ENCODE measurements around the gene PCDHB7. TPM values are rescaled to one million over a fixed set of nuclear protein-coding genes. Genes with fewer than 3 reads are reported as not detected.
"Not testable (repeated sequence)": the region's sequence is repeated elsewhere in the genome, so short reads cannot be mapped to it uniquely, and the experiment has no call there.

Gene PCDHB7
- polyA plus RNA-seq, 4 donors: 4.0 to 7.9 (median 5.6) TPM

GRCh38 chr5:141215504-141215903 lies 43.1 kb downstream of the PCDHB7 start:
- DNase-seq (ENCODE audit: low read depth in 4 of 4, low spot score in 3 of 4): not testable (repeated sequence)

DNA sequence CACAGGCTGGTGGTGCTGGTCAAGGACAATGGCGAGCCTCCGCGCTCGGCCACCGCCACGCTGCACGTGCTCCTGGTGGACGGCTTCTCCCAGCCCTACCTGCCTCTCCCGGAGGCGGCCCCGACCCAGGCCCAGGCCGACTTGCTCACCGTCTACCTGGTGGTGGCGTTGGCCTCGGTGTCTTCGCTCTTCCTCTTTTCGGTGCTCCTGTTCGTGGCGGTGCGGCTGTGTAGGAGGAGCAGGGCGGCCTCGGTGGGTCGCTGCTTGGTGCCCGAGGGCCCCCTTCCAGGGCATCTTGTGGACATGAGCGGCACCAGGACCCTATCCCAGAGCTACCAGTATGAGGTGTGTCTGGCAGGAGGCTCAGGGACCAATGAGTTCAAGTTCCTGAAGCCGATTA lies 43.6 kb downstream of the PCDHB7 start:
- not testable (repeated sequence) for DNase-seq (ENCODE audit: low read depth in 4 of 4, low spot score in 3 of 4)

GRCh38 chr5:141223112-141223783 lies 50.8 kb downstream of the PCDHB7 start, which contains the start of gene PCDHB14:
PCDHB14 (plus strand) TSS chr5:141223343; CDS start chr5:141223506, 163 bp downstream.
- DNase-seq (ENCODE audit: low read depth in 4 of 4, low spot score in 3 of 4): no peak

- not testable (repeated sequence) for DNase-seq (ENCODE audit: low read depth in 4 of 4, low spot score in 3 of 4)
Measured at GRCh38 chr5:141224844-141225243, 52.4 kb downstream of the PCDHB7 start.

DNA sequence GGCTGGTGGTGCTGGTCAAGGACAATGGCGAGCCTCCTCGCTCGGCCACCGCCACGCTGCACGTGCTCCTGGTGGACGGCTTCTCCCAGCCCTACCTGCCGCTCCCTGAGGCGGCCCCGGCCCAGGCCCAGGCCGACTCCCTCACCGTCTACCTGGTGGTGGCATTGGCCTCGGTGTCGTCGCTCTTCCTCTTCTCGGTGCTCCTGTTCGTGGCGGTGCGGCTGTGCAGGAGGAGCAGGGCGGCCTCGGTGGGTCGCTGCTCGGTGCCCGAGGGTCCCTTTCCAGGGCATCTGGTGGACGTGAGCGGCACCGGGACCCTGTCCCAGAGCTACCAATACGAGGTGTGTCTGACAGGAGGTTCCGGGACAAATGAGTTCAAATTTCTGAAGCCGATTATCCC lies 53.0 kb downstream of the PCDHB7 start:
- not testable (repeated sequence) for DNase-seq (ENCODE audit: low read depth in 4 of 4, low spot score in 3 of 4)

Other genes with a start within 250 kb of the PCDHB7 start
- gene PCDHAC1, start 246.3 kb upstream of the PCDHB7 start, polyA plus RNA-seq (ENCODE audit: insufficient read length in 4 of 4): under 1 TPM; 0.09 to 0.52 (median 0.11) TPM
- gene PCDHAC2, start 206.2 kb upstream of the PCDHB7 start, polyA plus RNA-seq (ENCODE audit: insufficient read length in 4 of 4): 1 to 10 TPM in 2 of 4 donors, under 1 TPM in 2; 0.62 to 1.6 (median 1.0) TPM
- under 1 TPM; 0.04 to 0.15 (median 0.10) TPM for gene PCDHB1, start 121.3 kb upstream of the PCDHB7 start, polyA plus RNA-seq (ENCODE audit: insufficient read length in 4 of 4)
- 1 to 10 TPM; 3.5 to 7.9 (median 6.0) TPM for gene PCDHB2, start 78.0 kb upstream of the PCDHB7 start, polyA plus RNA-seq (ENCODE audit: insufficient read length in 4 of 4)
- gene PCDHB3, start 72.2 kb upstream of the PCDHB7 start, polyA plus RNA-seq (ENCODE audit: insufficient read length in 4 of 4): 1 to 10 TPM; 3.0 to 4.9 (median 3.5) TPM
- gene PCDHB4, start 50.8 kb upstream of the PCDHB7 start, polyA plus RNA-seq (ENCODE audit: insufficient read length in 4 of 4): 1 to 10 TPM; 1.3 to 5.8 (median 2.2) TPM
- 10 to 100 TPM in 1 of 4 donors, 1 to 10 TPM in 3; 5.6 to 10.5 (median 8.0) TPM for gene PCDHB5, start 37.4 kb upstream of the PCDHB7 start, polyA plus RNA-seq (ENCODE audit: insufficient read length in 4 of 4)
- 1 to 10 TPM; 2.5 to 4.5 (median 3.4) TPM for gene PCDHB6, start 22.6 kb upstream of the PCDHB7 start, polyA plus RNA-seq (ENCODE audit: insufficient read length in 4 of 4)
- 1 to 10 TPM; 1.2 to 3.5 (median 2.7) TPM for gene PCDHB8, start 5.1 kb downstream of the PCDHB7 start, polyA plus RNA-seq (ENCODE audit: insufficient read length in 4 of 4)
- 1 to 10 TPM; 4.9 to 8.4 (median 5.7) TPM for gene PCDHB16, start 9.7 kb downstream of the PCDHB7 start, polyA plus RNA-seq (ENCODE audit: insufficient read length in 4 of 4)
- gene PCDHB9, start 14.5 kb downstream of the PCDHB7 start, polyA plus RNA-seq (ENCODE audit: insufficient read length in 4 of 4): 1 to 10 TPM; 3.7 to 5.1 (median 4.5) TPM
- gene PCDHB10, start 19.7 kb downstream of the PCDHB7 start, polyA plus RNA-seq (ENCODE audit: insufficient read length in 4 of 4): 10 to 100 TPM in 2 of 4 donors, 1 to 10 TPM in 2; 5.4 to 11.3 (median 8.3) TPM
- gene PCDHB11, start 27.0 kb downstream of the PCDHB7 start, polyA plus RNA-seq (ENCODE audit: insufficient read length in 4 of 4): 1 to 10 TPM; 4.9 to 7.0 (median 6.5) TPM
- 1 to 10 TPM; 4.9 to 8.6 (median 5.5) TPM for gene PCDHB12, start 36.1 kb downstream of the PCDHB7 start, polyA plus RNA-seq (ENCODE audit: insufficient read length in 4 of 4)
- gene PCDHB13, start 41.3 kb downstream of the PCDHB7 start, polyA plus RNA-seq (ENCODE audit: insufficient read length in 4 of 4): 1 to 10 TPM; 5.5 to 8.1 (median 5.9) TPM
- gene PCDHB14, start 50.7 kb downstream of the PCDHB7 start, polyA plus RNA-seq (ENCODE audit: insufficient read length in 4 of 4): 10 to 100 TPM in 3 of 4 donors, 1 to 10 TPM in 1; 9.9 to 13.5 (median 10.6) TPM
- 10 to 100 TPM; 14.7 to 17.6 (median 16.6) TPM for gene PCDHB15, start 72.8 kb downstream of the PCDHB7 start, polyA plus RNA-seq (ENCODE audit: insufficient read length in 4 of 4)
- gene SLC25A2, start 131.4 kb downstream of the PCDHB7 start, polyA plus RNA-seq (ENCODE audit: insufficient read length in 4 of 4): under 1 TPM in 1 of 4 donors, not detected in 3; 0.17 TPM
- 100 to 1,000 TPM; 142 to 184 (median 157) TPM for gene TAF7, start 148.1 kb downstream of the PCDHB7 start, polyA plus RNA-seq (ENCODE audit: insufficient read length in 4 of 4)
- 1 to 10 TPM in 1 of 4 donors, under 1 TPM in 3; 0.47 to 1.1 (median 0.84) TPM for gene PCDHGA1, start 157.9 kb downstream of the PCDHB7 start, polyA plus RNA-seq (ENCODE audit: insufficient read length in 4 of 4)
- 10 to 100 TPM in 1 of 4 donors, 1 to 10 TPM in 3; 5.0 to 12.8 (median 7.0) TPM for gene PCDHGA2, start 166.1 kb downstream of the PCDHB7 start, polyA plus RNA-seq (ENCODE audit: insufficient read length in 4 of 4)
- 1 to 10 TPM; 2.3 to 6.2 (median 3.8) TPM for gene PCDHGA3, start 171.2 kb downstream of the PCDHB7 start, polyA plus RNA-seq (ENCODE audit: insufficient read length in 4 of 4)
- 1 to 10 TPM; 1.7 to 2.1 (median 1.9) TPM for gene PCDHGB1, start 177.5 kb downstream of the PCDHB7 start, polyA plus RNA-seq (ENCODE audit: insufficient read length in 4 of 4)
- 1 to 10 TPM; 2.3 to 4.6 (median 2.4) TPM for gene PCDHGA4, start 182.4 kb downstream of the PCDHB7 start, polyA plus RNA-seq (ENCODE audit: insufficient read length in 4 of 4)
- gene PCDHGB2, start 187.3 kb downstream of the PCDHB7 start, polyA plus RNA-seq (ENCODE audit: insufficient read length in 4 of 4): 1 to 10 TPM; 3.5 to 5.2 (median 3.8) TPM
- gene PCDHGA5, start 191.5 kb downstream of the PCDHB7 start, polyA plus RNA-seq (ENCODE audit: insufficient read length in 4 of 4): 1 to 10 TPM; 2.2 to 6.1 (median 2.6) TPM
- 1 to 10 TPM; 1.5 to 2.8 (median 2.3) TPM for gene PCDHGB3, start 197.6 kb downstream of the PCDHB7 start, polyA plus RNA-seq (ENCODE audit: insufficient read length in 4 of 4)
- gene PCDHGA6, start 201.2 kb downstream of the PCDHB7 start, polyA plus RNA-seq (ENCODE audit: insufficient read length in 4 of 4): 10 to 100 TPM in 1 of 4 donors, 1 to 10 TPM in 3; 4.9 to 11.1 (median 7.1) TPM
- gene PCDHGA7, start 210.1 kb downstream of the PCDHB7 start, polyA plus RNA-seq (ENCODE audit: insufficient read length in 4 of 4): 1 to 10 TPM; 1.8 to 2.5 (median 2.1) TPM
- 1 to 10 TPM; 5.0 to 7.4 (median 5.5) TPM for gene PCDHGB4, start 215.1 kb downstream of the PCDHB7 start, polyA plus RNA-seq (ENCODE audit: insufficient read length in 4 of 4)
- gene PCDHGA8, start 220.0 kb downstream of the PCDHB7 start, polyA plus RNA-seq (ENCODE audit: insufficient read length in 4 of 4): under 1 TPM; 0.40 to 0.56 (median 0.44) TPM
- gene PCDHGB5, start 225.3 kb downstream of the PCDHB7 start, polyA plus RNA-seq (ENCODE audit: insufficient read length in 4 of 4): 10 to 100 TPM in 1 of 4 donors, 1 to 10 TPM in 3; 9.6 to 10.3 (median 9.8) TPM
- 10 to 100 TPM in 1 of 4 donors, 1 to 10 TPM in 3; 4.9 to 10.1 (median 6.6) TPM for gene PCDHGA9, start 230.1 kb downstream of the PCDHB7 start, polyA plus RNA-seq (ENCODE audit: insufficient read length in 4 of 4)
- 10 to 100 TPM in 1 of 4 donors, 1 to 10 TPM in 3; 6.2 to 12.1 (median 8.4) TPM for gene PCDHGB6, start 235.4 kb downstream of the PCDHB7 start, polyA plus RNA-seq (ENCODE audit: insufficient read length in 4 of 4)
- 1 to 10 TPM; 3.1 to 4.7 (median 3.5) TPM for gene PCDHGA10, start 240.3 kb downstream of the PCDHB7 start, polyA plus RNA-seq (ENCODE audit: insufficient read length in 4 of 4)
- 10 to 100 TPM; 13.7 to 16.9 (median 16.3) TPM for gene PCDHGB7, start 245.0 kb downstream of the PCDHB7 start, polyA plus RNA-seq (ENCODE audit: insufficient read length in 4 of 4)
- gene PCDHGA11, start 248.4 kb downstream of the PCDHB7 start, polyA plus RNA-seq (ENCODE audit: insufficient read length in 4 of 4): 1 to 10 TPM; 4.3 to 5.2 (median 4.6) TPM